Neuronal stem cell (in vitro differentiated cells): ENCODE data around the gene TALDO1.

Source experiments
- DNase-seq: peaks from one replicate; pipeline ENCODE4 v3.0.0-alpha.2; 2013; ENCODE audit warnings: low spot score
- H2AFZ ChIP-seq: one replicate; pipeline ENCODE4 v1.6.1; 2013; ENCODE audit warnings: mild to moderate bottlenecking, low read length, inconsistent platforms
- H2AK5ac ChIP-seq: 2 replicates; pipeline ENCODE4 v1.6.1; 2013; ENCODE audit warnings: low read depth, mild to moderate bottlenecking, inconsistent platforms, low read length, moderate library complexity, mixed read lengths
- H2BK120ac ChIP-seq: 2 replicates; pipeline ENCODE4 v1.6.1; 2013; ENCODE audit warnings: low read depth, mild to moderate bottlenecking, inconsistent platforms, low read length, moderate library complexity, mixed read lengths
- H2BK12ac ChIP-seq: one replicate; pipeline ENCODE4 v1.6.1; 2013; ENCODE audit warnings: low read length, inconsistent platforms
- H2BK15ac ChIP-seq: 2 replicates; pipeline ENCODE4 v1.6.1; 2013; ENCODE audit warnings: mild to moderate bottlenecking, low read length, inconsistent platforms, mixed read lengths
- H2BK5ac ChIP-seq: one replicate; pipeline ENCODE4 v1.6.1; 2013; ENCODE audit warnings: inconsistent platforms, mild to moderate bottlenecking, low read length, moderate library complexity
- H3K14ac ChIP-seq: one replicate; pipeline ENCODE4 v1.6.1; 2013; ENCODE audit warnings: low read length, inconsistent platforms
- H3K18ac ChIP-seq: 2 replicates; pipeline ENCODE4 v1.6.1; 2013; ENCODE audit warnings: low read length, inconsistent platforms
- H3K23ac ChIP-seq: 2 replicates; pipeline ENCODE4 v1.6.1; 2013; ENCODE audit warnings: low read depth, mild to moderate bottlenecking, mixed read lengths, low read length, inconsistent platforms; ENCODE audit not compliant: poor library complexity
- H3K27ac ChIP-seq: replicated peaks from 3 replicates; pipeline ENCODE4 v1.5.1; 2013; ENCODE audit warnings: low read length, inconsistent platforms
- H3K27me3 ChIP-seq, 3 experiments: 2 replicates each; pipeline ENCODE4 v1.6.1; 2013; ENCODE audit warnings: low read length in 3 of 3, mild to moderate bottlenecking in 2 of 3, inconsistent platforms in 1 of 3, low read depth in 1 of 3, mixed read lengths in 1 of 3, moderate library complexity in 1 of 3; ENCODE audit not compliant: control insufficient read depth in 3 of 3, insufficient read depth in 3 of 3
- H3K36me3 ChIP-seq, 2 donors: replicated peaks in 1 of 2; 2 replicates each; pipeline ENCODE4 v1.6.1; 2013; ENCODE audit warnings: low read length in 2 of 2; ENCODE audit not compliant: control insufficient read depth in 2 of 2, insufficient read depth in 2 of 2
- H3K4ac ChIP-seq: 2 replicates; pipeline ENCODE4 v1.6.1; 2013; ENCODE audit warnings: inconsistent platforms, mild to moderate bottlenecking, low read length, moderate library complexity
- H3K4me1 ChIP-seq, 2 donors: 1 replicate in 1 of 2; 2 replicates in 1 of 2; pipeline ENCODE4 v1.6.1; 2013; ENCODE audit warnings: low read length in 2 of 2, low read depth in 1 of 2; ENCODE audit not compliant: control insufficient read depth in 2 of 2, insufficient read depth in 1 of 2
- H3K4me2 ChIP-seq: one replicate; pipeline ENCODE4 v1.6.1; 2013; ENCODE audit warnings: mild to moderate bottlenecking, low read length, inconsistent platforms; ENCODE audit not compliant: insufficient read depth, poor library complexity, severe bottlenecking
- H3K4me3 ChIP-seq, 2 donors: 2 replicates each; pipeline ENCODE4 v1.5.1; 2013; ENCODE audit warnings: low read length in 2 of 2, mild to moderate bottlenecking in 2 of 2, inconsistent platforms in 1 of 2, moderate library complexity in 1 of 2
- H3K79me1 ChIP-seq: one replicate; pipeline ENCODE4 v1.6.1; 2013; ENCODE audit warnings: low read depth, mild to moderate bottlenecking, inconsistent platforms, low read length, moderate library complexity
- H3K9ac ChIP-seq: one replicate; pipeline ENCODE4 v1.6.1; 2013; ENCODE audit warnings: mild to moderate bottlenecking, low read depth, low read length, inconsistent platforms; ENCODE audit not compliant: poor library complexity
- H3K9me3 ChIP-seq, 2 donors: replicated peaks in 1 of 2; 2 replicates each; pipeline versions ENCODE3 to v1.6.1; 2013; ENCODE audit warnings: low read length in 2 of 2, mild to moderate bottlenecking in 2 of 2, inconsistent platforms in 1 of 2, low read depth in 1 of 2, mixed read lengths in 1 of 2, moderate library complexity in 1 of 2; ENCODE audit not compliant: control insufficient read depth in 2 of 2, insufficient read depth in 1 of 2
- H4K8ac ChIP-seq: one replicate; pipeline ENCODE4 v1.6.1; 2013; ENCODE audit warnings: low read depth, mild to moderate bottlenecking, inconsistent platforms, low read length, moderate library complexity
- H4K91ac ChIP-seq: one replicate; pipeline ENCODE4 v1.6.1; 2013; ENCODE audit warnings: low read length, low read depth, mild to moderate bottlenecking, inconsistent platforms; ENCODE audit not compliant: poor library complexity
- WGBS, 2 donors: extraction: QIAGEN DNeasy Blood & Tissue Kit; methylation state at CpG; one replicate each; pipeline ENCODE4 v1.1.7; 2013; ENCODE audit warnings: missing lambda C conversion rate in 2 of 2, mixed read lengths in 1 of 2; ENCODE audit not compliant: insufficient read length in 2 of 2, insufficient replicate concordance in 1 of 2; ENCODE audit errors: extremely low coverage in 2 of 2; 5-methylcytosine and 5-hydroxymethylcytosine counted together

The TALDO1 gene

GRCh38 chr11:742156-742546, 5.1 kb upstream of the TALDO1 start:
- H3K79me1 ChIP-seq, result no peaks in the 10 kb centered on the region
- peaks cover 8 to 11% of the 10 kb centered on the region in 2 donors for H3K4me1 ChIP-seq
- no peak overlapping the region for H3K14ac ChIP-seq
- H3K27ac ChIP-seq, result no peak overlapping the region
- H2BK5ac ChIP-seq, result no peak overlapping the region
- H3K4ac ChIP-seq, result no peak overlapping the region
- H2AFZ ChIP-seq, result no peak overlapping the region
- no peak overlapping the region for H4K91ac ChIP-seq
- no peaks in the 10 kb centered on the region for H3K36me3 ChIP-seq
- H2BK120ac ChIP-seq, result no peak overlapping the region
- no peak overlapping the region for H3K18ac ChIP-seq
- no peak overlapping the region for H2BK15ac ChIP-seq
- no peak overlapping the region for H3K23ac ChIP-seq
- H2AK5ac ChIP-seq, result no peak overlapping the region
- no peak overlapping the region for H3K4me3 ChIP-seq
- no CpG with 5 or more reads among the region's 3 CpGs for WGBS, 2 donors
- H3K27me3 ChIP-seq, result no peaks in the 10 kb centered on the region
- H4K8ac ChIP-seq, result no peak overlapping the region
- no peak overlapping the region for H3K9ac ChIP-seq
- no peaks in the 10 kb centered on the region for H3K9me3 ChIP-seq
- no peak overlapping the region for H3K4me2 ChIP-seq
- H2BK12ac ChIP-seq, result no peak overlapping the region
- DNase-seq, result no peak

GRCh38 chr11:742571-743201, 4.6 kb upstream of the TALDO1 start:
- no CpG with 5 or more reads among the region's 4 CpGs for WGBS, 2 donors
- Histone ChIP-seq H2AK5ac (peak overlapping the region; percentile 36), H3K4me2 (no peak overlapping the region)

GRCh38 chr11:745428-745827, 1.8 kb upstream of the TALDO1 start:
- Histone ChIP-seq H2BK5ac (no peak overlapping the region), H3K23ac (no peak overlapping the region), H3K4ac (no peak overlapping the region), H4K91ac (no peak overlapping the region), H3K27ac (no peak overlapping the region), H3K4me1 (peaks cover 10 to 13% of the 10 kb centered on the region in 2 donors), H3K14ac (no peak overlapping the region), H2AK5ac (no peak overlapping the region), H3K36me3 (no peaks in the 10 kb centered on the region), H3K27me3 (peaks cover 0 to 2% (median 0%) of the 10 kb centered on the region in 3 experiments), H3K4me2 (no peak overlapping the region), H4K8ac (no peak overlapping the region), H3K9ac (no peak overlapping the region), H3K4me3 (no peak overlapping the region), H2AFZ (no peak overlapping the region), H2BK15ac (no peak overlapping the region), H2BK120ac (no peak overlapping the region), H3K18ac (no peak overlapping the region), H3K9me3 (no peaks in the 10 kb centered on the region), H3K79me1 (peaks cover 9% of the 10 kb centered on the region), H2BK12ac (no peak overlapping the region)
- DNase-seq, result no peak
- WGBS, 2 donors, result no CpG with 5 or more reads among the region's 1 CpG

More at GRCh38 chr11:742571-743201, 4.6 kb upstream of the TALDO1 start:
- Histone ChIP-seq H2BK12ac (no peak overlapping the region), H2BK120ac (no peak overlapping the region), H2BK5ac (no peak overlapping the region), H3K23ac (no peak overlapping the region), H3K36me3 (no peaks in the 10 kb centered on the region), H4K8ac (peak overlapping the region; percentile 19), H3K14ac (no peak overlapping the region), H3K27ac (no peak overlapping the region), H2AFZ (no peak overlapping the region), H2BK15ac (no peak overlapping the region), H3K9me3 (no peaks in the 10 kb centered on the region), H3K9ac (no peak overlapping the region), H3K4me1 (peaks cover 4 to 5% of the 10 kb centered on the region in 2 donors), H3K18ac (no peak overlapping the region), H3K27me3 (no peaks in the 10 kb centered on the region), H4K91ac (no peak overlapping the region), H3K4ac (no peak overlapping the region), H3K79me1 (peaks cover 2% of the 10 kb centered on the region), H3K4me3 (no peak overlapping the region)
- DNase-seq, result no peak

GRCh38 chr11:746289-747157, 741 bp upstream of the TALDO1 start:
- Histone ChIP-seq H2BK5ac (peak overlapping the region; percentile 95), H4K91ac (no peak overlapping the region), H3K4me3 (peak overlapping the region; percentile 95 to 96), H3K9ac (peak overlapping the region; percentile 96), H2BK15ac (no peak overlapping the region), H3K4me1 (peaks cover 10 to 13% of the 10 kb centered on the region in 2 donors), H2AFZ (peak overlapping the region; percentile 91), H2BK120ac (no peak overlapping the region), H3K27ac (peak overlapping the region; percentile 81), H3K18ac (peak overlapping the region; percentile 99), H4K8ac (no peak overlapping the region), H3K9me3 (no peaks in the 10 kb centered on the region), H3K4ac (no peak overlapping the region), H2BK12ac (no peak overlapping the region), H3K23ac (peak overlapping the region; percentile 99), H3K79me1 (peaks cover 9% of the 10 kb centered on the region), H3K14ac (peak overlapping the region; percentile 63), H3K27me3 (peaks cover 0 to 2% (median 0%) of the 10 kb centered on the region in 3 experiments), H2AK5ac (no peak overlapping the region), H3K36me3 (no peaks in the 10 kb centered on the region), H3K4me2 (peak overlapping the region; percentile 97)
- WGBS, 2 donors, result no CpG with 5 or more reads among the region's 46 CpGs
- DNase-seq, result peak; percentile 30
